WI38 (cell line): ENCODE measurements around the gene ATP7A.
"Not testable (repeated sequence)": the region's sequence is repeated elsewhere in the genome, so short reads cannot be mapped to it uniquely, and the experiment has no call there.

Experiments
- H3K4me3 ChIP-seq: 2 replicates; pipeline ENCODE4 v1.5.1; 2011; ENCODE audit warnings: low read depth, mild to moderate bottlenecking, control low read depth, low read length
- TF ChIP-seq, protein P1 (sequence below): IDR thresholded peaks from 2 replicates; pipeline ENCODE4 v1.5.1; 2012; ENCODE audit warnings: low read depth, mild to moderate bottlenecking, control low read depth, low read length

ATP7A gene

DNA sequence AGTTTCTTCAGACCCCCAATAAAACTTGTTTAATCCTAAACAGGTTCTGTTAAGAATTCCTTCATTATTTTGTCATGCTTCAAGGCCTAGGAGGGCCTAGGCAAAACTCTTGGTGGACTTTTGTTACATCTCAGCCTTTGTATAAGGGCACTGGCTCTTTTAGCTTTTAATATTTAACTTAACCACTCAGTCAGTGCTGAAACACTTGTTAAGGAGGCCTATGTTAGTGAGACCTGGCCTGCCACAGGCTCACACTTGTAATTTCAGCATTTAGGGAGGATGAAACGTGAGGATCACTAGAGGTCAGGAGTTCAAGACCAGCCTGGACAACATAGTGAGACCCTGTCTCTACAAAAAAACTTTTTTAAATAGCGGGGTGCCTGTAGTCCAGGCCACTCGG lies 160.8 kb downstream of the ATP7A start:
- TF ChIP-seq, protein P1, sequence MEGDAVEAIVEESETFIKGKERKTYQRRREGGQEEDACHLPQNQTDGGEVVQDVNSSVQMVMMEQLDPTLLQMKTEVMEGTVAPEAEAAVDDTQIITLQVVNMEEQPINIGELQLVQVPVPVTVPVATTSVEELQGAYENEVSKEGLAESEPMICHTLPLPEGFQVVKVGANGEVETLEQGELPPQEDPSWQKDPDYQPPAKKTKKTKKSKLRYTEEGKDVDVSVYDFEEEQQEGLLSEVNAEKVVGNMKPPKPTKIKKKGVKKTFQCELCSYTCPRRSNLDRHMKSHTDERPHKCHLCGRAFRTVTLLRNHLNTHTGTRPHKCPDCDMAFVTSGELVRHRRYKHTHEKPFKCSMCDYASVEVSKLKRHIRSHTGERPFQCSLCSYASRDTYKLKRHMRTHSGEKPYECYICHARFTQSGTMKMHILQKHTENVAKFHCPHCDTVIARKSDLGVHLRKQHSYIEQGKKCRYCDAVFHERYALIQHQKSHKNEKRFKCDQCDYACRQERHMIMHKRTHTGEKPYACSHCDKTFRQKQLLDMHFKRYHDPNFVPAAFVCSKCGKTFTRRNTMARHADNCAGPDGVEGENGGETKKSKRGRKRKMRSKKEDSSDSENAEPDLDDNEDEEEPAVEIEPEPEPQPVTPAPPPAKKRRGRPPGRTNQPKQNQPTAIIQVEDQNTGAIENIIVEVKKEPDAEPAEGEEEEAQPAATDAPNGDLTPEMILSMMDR = no peak
- no peak overlapping the region for H3K4me3 ChIP-seq

DNA sequence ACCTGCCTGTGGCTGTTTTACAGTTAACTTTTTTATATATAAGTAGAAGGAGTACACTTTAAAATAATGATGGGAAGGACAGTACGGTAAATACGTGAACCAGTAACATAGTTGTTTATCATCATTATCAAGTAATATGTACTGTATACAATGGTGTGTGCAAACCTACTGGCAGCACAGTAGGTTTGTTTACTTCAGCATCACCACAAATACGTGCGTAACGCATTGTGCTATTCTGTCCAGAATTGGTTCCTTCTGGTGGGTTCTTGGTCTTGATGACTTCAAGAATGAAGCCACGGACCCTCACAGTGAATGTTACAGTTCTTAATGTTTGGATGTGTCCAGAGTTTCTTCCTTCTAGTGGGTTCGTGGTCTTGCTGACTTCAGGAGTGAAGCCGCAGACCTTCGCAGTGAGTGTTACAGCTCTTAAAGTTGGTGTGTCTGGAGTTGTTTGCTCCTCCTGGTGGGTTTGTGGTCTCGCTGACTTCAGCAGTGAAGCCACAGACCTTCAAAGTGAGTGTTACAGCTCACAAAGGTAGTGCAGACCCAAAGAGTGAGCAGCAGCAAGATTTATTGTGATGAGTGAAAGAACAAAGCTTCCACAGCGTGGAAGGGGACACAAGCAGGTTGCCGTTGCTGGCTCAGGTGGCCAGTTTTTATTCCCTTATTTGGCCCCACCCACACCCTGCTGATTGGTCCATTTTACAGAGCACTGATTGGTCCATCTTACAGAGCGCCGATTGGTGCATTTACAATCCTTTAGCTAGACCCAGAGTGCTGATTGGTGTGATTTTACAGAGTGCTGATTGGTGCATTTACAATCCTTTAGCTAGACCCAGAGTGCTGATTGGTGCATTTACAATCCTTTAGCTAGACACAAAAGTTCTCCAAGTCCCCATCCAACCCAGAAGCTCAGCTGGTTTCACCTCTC lies 162.9 kb downstream of the ATP7A start:
- not testable (repeated sequence) for H3K4me3 ChIP-seq

DNA sequence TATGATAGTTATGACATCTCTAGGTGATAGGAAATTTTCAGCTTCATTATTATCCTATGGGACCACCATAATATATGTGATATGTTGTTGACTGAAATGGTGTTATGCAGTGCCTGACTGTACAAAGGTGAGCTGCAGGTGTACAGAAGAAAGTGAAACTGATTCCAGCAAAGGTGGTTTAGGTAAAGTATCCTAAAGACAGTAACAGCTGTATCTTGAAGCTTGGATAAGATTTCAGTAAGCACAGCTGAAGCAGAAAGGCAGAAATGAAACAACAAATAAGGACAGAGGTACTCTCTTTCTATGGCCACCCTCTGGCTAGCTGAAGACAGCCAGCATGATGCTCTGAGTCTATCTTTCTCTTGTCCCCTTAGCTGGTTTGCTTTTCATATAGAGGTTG lies 163.6 kb downstream of the ATP7A start:
- TF ChIP-seq, protein P1 = no peak

DNA sequence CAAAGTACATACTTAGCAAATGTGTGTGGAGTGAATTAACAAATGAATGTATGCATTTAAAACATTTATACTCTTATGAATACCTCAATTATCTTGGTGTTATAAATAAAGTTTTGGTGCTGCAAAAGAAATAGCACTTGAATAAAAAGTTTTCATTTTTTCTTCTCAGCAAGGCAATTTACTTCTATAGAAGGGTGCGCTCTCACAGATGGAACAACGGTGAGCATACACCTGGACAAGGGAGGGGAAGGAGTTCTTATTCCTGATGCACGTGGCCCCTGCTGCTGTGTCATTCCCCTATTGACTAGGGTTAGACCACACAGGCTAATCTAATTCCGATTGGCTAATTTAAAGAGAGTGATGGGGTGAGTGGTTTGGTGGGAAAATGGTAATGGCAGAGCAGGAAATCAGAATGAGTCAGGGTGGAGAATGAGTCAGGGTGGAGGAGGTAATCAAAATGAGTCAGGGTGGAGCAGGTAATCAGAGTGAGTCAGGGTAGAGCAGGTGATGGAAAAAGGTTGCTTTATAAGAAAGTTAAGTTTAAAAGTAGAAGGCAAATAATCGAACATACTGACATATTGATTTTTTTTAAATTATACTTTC lies 165.4 kb downstream of the ATP7A start:
- no peak overlapping the region for H3K4me3 ChIP-seq
- TF ChIP-seq, protein P1 = no peak

More for the DNA sequence above, 163.6 kb downstream of the ATP7A start:
- H3K4me3 ChIP-seq = no peak overlapping the region

DNA sequence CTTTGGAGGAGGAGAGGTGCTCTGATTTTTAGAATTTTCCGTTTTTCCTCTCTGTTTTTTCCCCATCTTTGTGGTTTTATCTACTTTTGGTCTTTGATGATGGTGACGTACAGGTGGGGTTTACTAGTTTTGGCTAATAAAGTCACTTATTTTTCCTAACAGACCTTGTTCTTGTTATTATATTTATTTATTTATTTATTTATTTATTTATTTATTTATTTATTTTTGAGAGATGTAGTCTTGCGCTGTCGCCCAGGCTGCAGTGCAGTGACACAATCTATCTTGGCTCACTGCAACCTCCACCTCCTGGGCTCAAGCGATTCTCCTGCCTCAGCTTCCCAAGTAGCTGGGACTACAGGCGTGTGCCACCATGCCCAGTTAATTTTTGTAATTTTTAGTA lies 170.9 kb downstream of the ATP7A start:
- not testable (repeated sequence) for H3K4me3 ChIP-seq

DNA sequence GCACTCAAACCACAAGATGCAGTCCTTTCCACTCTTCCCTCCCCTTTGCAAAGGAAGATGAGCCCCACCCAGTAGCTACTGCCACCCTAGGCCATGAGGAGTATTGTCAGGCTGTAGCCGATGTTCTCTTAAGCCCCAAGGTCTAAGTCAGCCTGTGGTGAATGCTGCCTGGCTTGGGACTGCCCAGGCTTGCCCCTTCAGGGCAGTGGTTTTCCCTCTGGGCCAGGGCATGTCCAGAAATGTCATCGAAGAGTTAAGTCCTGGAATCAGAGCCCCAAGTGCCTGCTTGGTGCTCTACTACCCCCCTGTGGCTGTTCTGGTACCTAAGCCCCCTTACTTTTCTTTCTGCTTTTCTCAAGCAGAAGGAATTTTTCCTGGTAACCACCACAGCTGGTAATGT lies 181.8 kb downstream of the ATP7A start:
- TF ChIP-seq, protein P1 = peak; percentile 40
- H3K4me3 ChIP-seq = no peak overlapping the region

DNA sequence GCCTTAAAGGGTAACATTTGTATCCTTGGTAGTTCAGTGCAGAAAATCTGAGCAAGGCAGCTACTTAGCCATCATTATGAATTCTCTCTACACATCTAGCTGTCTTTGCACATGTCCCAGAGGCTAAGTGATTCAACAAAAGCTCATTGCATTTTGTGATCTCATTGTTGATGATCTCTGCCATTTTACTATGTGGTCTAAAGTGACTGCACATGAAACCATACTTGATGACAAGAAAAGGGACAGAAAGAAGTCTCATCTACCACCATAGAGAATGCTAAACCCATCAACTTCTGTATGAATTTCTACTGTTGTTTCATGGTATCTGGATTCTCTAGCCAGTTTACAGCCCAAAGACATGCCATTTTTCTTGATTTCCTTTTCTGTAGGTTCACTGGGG lies 187.6 kb downstream of the ATP7A start:
- TF ChIP-seq, protein P1 = no peak
- no peak overlapping the region for H3K4me3 ChIP-seq
